SJCRH30 (cell line): ENCODE measurements around the gene BMP15. TPM values are rescaled to one million over a fixed set of nuclear protein-coding genes. Genes with fewer than 3 reads are reported as not detected.

ENCODE experiments used
- DNase-seq, 2 experiments: peaks; one replicate each; pipeline ENCODE4 v3.0.0-alpha.2; 2015 to 2020
- H3K27ac ChIP-seq: fragments of 250-450 bp; sonication (Bioruptor Pico); 2 replicates; pipeline ENCODE4 v1.5.1; 2020; ENCODE audit warnings: mild to moderate bottlenecking, moderate library complexity
- H3K27me3 ChIP-seq: fragments of 250-450 bp; sonication (Bioruptor Pico); 2 replicates; pipeline ENCODE4 v1.5.1; 2020; ENCODE audit warnings: mild to moderate bottlenecking, moderate library complexity
- H3K36me3 ChIP-seq: fragments of 250-450 bp; sonication (Bioruptor Pico); 2 replicates; pipeline ENCODE4 v1.5.1; 2020; ENCODE audit warnings: mild to moderate bottlenecking, moderate library complexity
- H3K4me1 ChIP-seq: fragments of 250-450 bp; sonication (Bioruptor Pico); 2 replicates; pipeline ENCODE4 v1.5.1; 2020; ENCODE audit warnings: mild to moderate bottlenecking, moderate library complexity
- H3K4me3 ChIP-seq: fragments of 250-450 bp; sonication (Bioruptor Pico); 2 replicates; pipeline ENCODE4 v1.5.1; 2020; ENCODE audit warnings: mild to moderate bottlenecking, moderate library complexity
- H3K9me3 ChIP-seq: fragments of 250-450 bp; sonication (Bioruptor Pico); replicated peaks from 2 replicates; pipeline ENCODE4 v1.5.1; 2020; ENCODE audit warnings: mild to moderate bottlenecking, moderate library complexity
- total RNA-seq: library from RNA; depleted of rRNA; stranded (reverse); fragments of >200 nt; shearing (Covaris generic); gene quantifications from 2 replicates; pipeline ENCODE4 v1.2.3, GENCODE V29; 2014; rRNA removed

Gene BMP15
- total RNA-seq, 1 experiment from 2014 or later, result not detected

- H3K36me3 ChIP-seq, result no peaks in the 10 kb centered on the region
- no peak overlapping the region for H3K4me3 ChIP-seq
- no peaks in the 10 kb centered on the region for H3K4me1 ChIP-seq
- no peak overlapping the region for H3K27ac ChIP-seq
- no peaks in the 10 kb centered on the region for H3K9me3 ChIP-seq
- DNase-seq, result peak in 1 of 2 experiments; percentile 12
- no peaks in the 10 kb centered on the region for H3K27me3 ChIP-seq
Observed at GRCh38 chrX:50941638-50942037, 31.1 kb downstream of the BMP15 start.

- no peaks in the 10 kb centered on the region for H3K9me3 ChIP-seq
- H3K36me3 ChIP-seq, result no peaks in the 10 kb centered on the region
- no peak for DNase-seq
- H3K4me3 ChIP-seq, result no peak overlapping the region
- H3K27me3 ChIP-seq, result no peaks in the 10 kb centered on the region
- H3K4me1 ChIP-seq, result no peaks in the 10 kb centered on the region
- no peak overlapping the region for H3K27ac ChIP-seq
Observed at GRCh38 chrX:50942471-50942870, 31.9 kb downstream of the BMP15 start.

- DNase-seq, result no peak
- Histone ChIP-seq H3K27ac (no peak overlapping the region), H3K27me3 (no peaks in the 10 kb centered on the region), H3K36me3 (no peaks in the 10 kb centered on the region), H3K4me3 (no peak overlapping the region), H3K9me3 (no peaks in the 10 kb centered on the region), H3K4me1 (no peaks in the 10 kb centered on the region)
Observed at GRCh38 chrX:50952406-50952805, 41.9 kb downstream of the BMP15 start.

- no peaks in the 10 kb centered on the region for H3K4me1 ChIP-seq
- no peaks in the 10 kb centered on the region for H3K9me3 ChIP-seq
- no peak for DNase-seq
- H3K36me3 ChIP-seq, result no peaks in the 10 kb centered on the region
- no peak overlapping the region for H3K27ac ChIP-seq
- H3K4me3 ChIP-seq, result no peak overlapping the region
- no peaks in the 10 kb centered on the region for H3K27me3 ChIP-seq
Observed at GRCh38 chrX:50953832-50954231, 43.3 kb downstream of the BMP15 start.

- DNase-seq, result no peak
- H3K36me3 ChIP-seq, result no peaks in the 10 kb centered on the region
- H3K27me3 ChIP-seq, result no peaks in the 10 kb centered on the region
- H3K4me1 ChIP-seq, result no peaks in the 10 kb centered on the region
- no peaks in the 10 kb centered on the region for H3K9me3 ChIP-seq
- no peak overlapping the region for H3K27ac ChIP-seq
- H3K4me3 ChIP-seq, result no peak overlapping the region
Observed at GRCh38 chrX:50962156-50962555, 51.6 kb downstream of the BMP15 start.

- no peak for DNase-seq
- H3K4me1 ChIP-seq, result no peaks in the 10 kb centered on the region
- no peak overlapping the region for H3K27ac ChIP-seq
- H3K36me3 ChIP-seq, result no peaks in the 10 kb centered on the region
- H3K4me3 ChIP-seq, result no peak overlapping the region
- no peaks in the 10 kb centered on the region for H3K27me3 ChIP-seq
- no peaks in the 10 kb centered on the region for H3K9me3 ChIP-seq
Observed at GRCh38 chrX:50963842-50964241, 53.3 kb downstream of the BMP15 start.

Other genes with a start within 250 kb of the BMP15 start
- 6.8 TPM in 2 replicates for gene SHROOM4, start 96.5 kb upstream of the BMP15 start, total RNA-seq